ENCODE measurements around the gene B4GALT6.

B4GALT6 gene

DNA sequence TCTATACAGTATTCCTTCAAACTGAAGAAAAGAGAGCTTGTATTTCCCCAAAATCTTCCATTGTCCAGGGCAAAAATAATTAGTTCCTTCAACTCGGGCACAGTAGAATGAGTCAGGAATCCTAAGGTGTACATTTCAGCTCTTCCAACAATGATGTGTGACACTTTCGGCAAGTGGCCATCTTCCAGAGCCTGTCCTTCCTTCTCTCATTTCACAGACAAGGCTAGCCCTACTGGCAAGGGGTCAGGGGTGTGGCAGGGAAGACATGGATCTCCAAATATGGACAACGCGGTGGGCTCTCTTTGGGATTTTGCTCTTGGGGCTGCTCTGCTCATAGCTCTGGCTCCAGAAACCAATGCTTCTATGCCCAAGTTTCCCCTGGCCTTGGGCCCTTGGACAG lies 6.0 kb downstream of the B4GALT6 start:
- no peak for DNase-seq (ENCODE audit: low read depth)
- H3K4me3 ChIP-seq (ENCODE audit: control insufficient read depth, low read depth, low read length): no peak overlapping the region
- TF ChIP-seq, protein P1, sequence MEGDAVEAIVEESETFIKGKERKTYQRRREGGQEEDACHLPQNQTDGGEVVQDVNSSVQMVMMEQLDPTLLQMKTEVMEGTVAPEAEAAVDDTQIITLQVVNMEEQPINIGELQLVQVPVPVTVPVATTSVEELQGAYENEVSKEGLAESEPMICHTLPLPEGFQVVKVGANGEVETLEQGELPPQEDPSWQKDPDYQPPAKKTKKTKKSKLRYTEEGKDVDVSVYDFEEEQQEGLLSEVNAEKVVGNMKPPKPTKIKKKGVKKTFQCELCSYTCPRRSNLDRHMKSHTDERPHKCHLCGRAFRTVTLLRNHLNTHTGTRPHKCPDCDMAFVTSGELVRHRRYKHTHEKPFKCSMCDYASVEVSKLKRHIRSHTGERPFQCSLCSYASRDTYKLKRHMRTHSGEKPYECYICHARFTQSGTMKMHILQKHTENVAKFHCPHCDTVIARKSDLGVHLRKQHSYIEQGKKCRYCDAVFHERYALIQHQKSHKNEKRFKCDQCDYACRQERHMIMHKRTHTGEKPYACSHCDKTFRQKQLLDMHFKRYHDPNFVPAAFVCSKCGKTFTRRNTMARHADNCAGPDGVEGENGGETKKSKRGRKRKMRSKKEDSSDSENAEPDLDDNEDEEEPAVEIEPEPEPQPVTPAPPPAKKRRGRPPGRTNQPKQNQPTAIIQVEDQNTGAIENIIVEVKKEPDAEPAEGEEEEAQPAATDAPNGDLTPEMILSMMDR (IDR thresholded peaks at IDR 0.05; ENCODE audit: control insufficient read depth, insufficient read depth, low read depth, low read length, missing control alignments): no peak

DNA sequence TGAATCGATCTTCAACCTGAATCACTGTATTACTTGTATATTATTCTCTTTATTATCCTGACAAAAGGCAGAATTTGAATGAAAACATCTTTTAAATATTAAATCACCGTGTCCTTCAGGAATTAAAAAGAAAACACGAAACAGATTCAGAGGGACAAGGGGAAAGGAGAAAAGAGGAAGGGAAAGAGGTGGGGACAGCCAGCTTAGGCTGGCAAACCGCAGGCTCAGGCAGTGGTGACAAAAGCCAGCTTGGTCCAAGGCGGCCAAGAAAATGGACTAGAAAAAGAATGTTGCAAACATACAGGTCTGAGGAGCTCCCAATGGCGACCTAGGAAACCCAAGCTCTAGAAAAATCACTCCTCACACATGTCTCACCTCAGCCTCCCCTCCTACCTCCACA lies 6.8 kb downstream of the B4GALT6 start:
- DNase-seq (ENCODE audit: low read depth): no peak
- H3K4me3 ChIP-seq (ENCODE audit: control insufficient read depth, low read depth, low read length): no peak overlapping the region
- TF ChIP-seq, protein P1 (IDR thresholded peaks at IDR 0.05; ENCODE audit: control insufficient read depth, insufficient read depth, low read depth, low read length, missing control alignments): no peak

DNA sequence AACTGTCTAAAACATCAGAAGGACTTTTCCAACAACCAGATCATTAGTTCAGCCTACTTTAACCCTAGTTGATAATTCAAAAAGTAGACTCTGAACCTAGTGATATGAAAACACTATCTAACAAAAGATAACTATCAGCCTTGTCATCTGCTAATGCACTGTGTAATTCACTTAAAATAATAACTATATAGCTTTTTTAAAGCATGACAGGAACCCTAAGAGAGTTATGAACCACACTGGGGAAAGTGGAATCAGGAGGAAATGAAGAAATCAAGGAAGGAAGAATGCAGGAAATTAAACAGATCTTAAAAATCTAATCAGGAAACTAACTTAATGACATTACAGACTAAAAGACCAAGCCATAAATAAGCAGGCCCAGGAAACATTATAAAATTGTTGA lies 9.0 kb downstream of the B4GALT6 start:
- DNase-seq (ENCODE audit: low read depth): no peak
- TF ChIP-seq, protein P1 (IDR thresholded peaks at IDR 0.05; ENCODE audit: control insufficient read depth, insufficient read depth, low read depth, low read length, missing control alignments): no peak

DNA sequence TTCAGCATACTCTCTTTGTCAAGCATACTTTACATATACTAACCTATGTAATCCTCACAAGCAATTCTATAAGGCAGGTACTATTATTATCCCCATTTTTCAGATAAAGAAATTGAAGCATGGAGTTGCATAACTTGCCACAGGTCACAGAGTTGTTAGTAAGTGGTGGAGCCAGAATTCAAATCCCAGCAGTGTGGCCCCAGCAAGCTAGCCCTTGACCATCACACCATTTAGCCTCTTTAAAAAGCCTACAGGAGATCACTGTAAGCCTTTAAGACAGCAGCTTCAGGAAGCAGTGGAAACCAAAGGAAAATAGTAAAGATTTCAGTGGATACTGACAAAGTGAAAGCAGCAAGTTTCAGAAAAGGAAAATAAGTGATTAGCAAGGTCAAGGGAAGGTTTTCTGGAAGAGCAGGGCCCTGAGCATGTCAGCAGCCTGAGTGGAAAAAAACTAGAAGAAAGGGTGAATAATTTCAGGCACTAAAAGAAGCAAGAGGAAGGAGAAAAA lies 11.7 kb downstream of the B4GALT6 start:
- no peak for DNase-seq (ENCODE audit: low read depth)
- TF ChIP-seq, protein P1 (IDR thresholded peaks at IDR 0.05; ENCODE audit: control insufficient read depth, insufficient read depth, low read depth, low read length, missing control alignments): no peak
- no peak overlapping the region for H3K4me3 ChIP-seq (ENCODE audit: control insufficient read depth, low read depth, low read length)

More for the DNA sequence above, 9.0 kb downstream of the B4GALT6 start:
- no peak overlapping the region for H3K4me3 ChIP-seq (ENCODE audit: control insufficient read depth, low read depth, low read length)

DNA sequence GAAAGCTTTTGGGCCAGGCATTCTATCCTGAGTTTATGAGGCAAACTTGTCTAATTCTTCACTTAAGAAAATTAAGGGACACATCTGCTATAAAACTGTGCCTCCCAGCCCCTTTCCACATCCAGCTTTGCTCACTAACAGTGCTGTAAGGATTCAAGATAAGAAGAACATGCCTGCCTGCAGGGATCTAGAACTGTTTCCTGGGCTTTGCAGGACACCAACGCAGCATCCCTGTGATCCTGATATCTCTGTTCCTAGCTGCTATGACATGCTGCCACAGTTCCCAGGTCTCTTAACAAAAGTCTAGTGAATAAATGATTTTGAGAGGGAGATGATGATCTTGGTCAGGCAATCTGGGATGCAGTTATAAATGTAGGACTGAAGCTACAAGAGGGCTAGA lies 12.4 kb downstream of the B4GALT6 start:
- TF ChIP-seq, protein P1 (IDR thresholded peaks at IDR 0.05; ENCODE audit: control insufficient read depth, insufficient read depth, low read depth, low read length, missing control alignments): no peak
- H3K4me3 ChIP-seq (ENCODE audit: control insufficient read depth, low read depth, low read length): no peak overlapping the region
- DNase-seq (ENCODE audit: low read depth): no peak

DNA sequence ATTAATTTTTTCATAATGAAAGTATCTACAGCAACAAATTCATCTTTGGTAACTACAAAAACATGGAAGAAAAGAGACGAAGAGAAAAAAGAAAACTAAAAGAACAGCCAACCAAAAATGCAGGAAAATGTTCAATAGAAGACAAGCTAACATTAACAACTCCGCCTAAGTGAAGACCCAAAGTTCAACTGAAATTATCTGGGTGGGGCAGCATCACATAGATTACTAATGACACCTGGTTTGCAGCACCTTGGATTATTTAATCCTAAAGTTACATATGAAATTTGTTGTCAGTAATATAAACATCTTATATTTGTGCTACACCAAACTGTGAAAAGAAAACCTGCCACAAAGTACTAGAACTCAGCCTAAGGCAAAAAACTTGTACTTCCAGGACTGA lies 14.8 kb downstream of the B4GALT6 start:
- TF ChIP-seq, protein P1 (IDR thresholded peaks at IDR 0.05; ENCODE audit: control insufficient read depth, insufficient read depth, low read depth, low read length, missing control alignments): no peak
- DNase-seq (ENCODE audit: low read depth): no peak
- no peak overlapping the region for H3K4me3 ChIP-seq (ENCODE audit: control insufficient read depth, low read depth, low read length)

DNA sequence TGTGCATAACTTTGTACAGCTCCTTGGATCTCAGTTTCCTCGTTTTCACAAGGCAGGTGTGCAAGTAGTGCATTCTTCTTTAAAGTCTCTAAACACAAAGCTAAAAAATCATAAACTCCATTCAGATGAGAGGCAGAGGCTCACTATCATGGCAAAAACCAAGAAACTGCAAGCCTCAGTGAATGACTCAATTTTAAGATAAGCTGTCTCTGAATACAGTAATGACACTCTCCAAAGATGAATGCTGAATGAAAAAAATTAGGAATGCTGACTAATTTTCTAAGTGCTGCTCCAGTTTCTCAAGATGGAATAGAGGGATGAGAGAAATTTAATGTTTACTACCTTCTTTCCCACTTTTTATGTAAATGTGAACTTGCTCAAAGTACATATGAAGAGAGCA lies 17.2 kb downstream of the B4GALT6 start:
- H3K4me3 ChIP-seq (ENCODE audit: control insufficient read depth, low read depth, low read length): no peak overlapping the region
- DNase-seq (ENCODE audit: low read depth): no peak
- TF ChIP-seq, protein P1 (IDR thresholded peaks at IDR 0.05; ENCODE audit: control insufficient read depth, insufficient read depth, low read depth, low read length, missing control alignments): no peak

Data from AG09309 (cell line).